GM12873 (cell line): ENCODE data around the gene PTPN6.

Experiments used
- TF ChIP-seq, protein P1 (sequence below): IDR thresholded peaks from 2 replicates; pipeline ENCODE4 v1.5.1; 2012; ENCODE audit warnings: low read depth, mild to moderate bottlenecking, moderate library complexity, low read length, control low read depth; ENCODE audit not compliant: insufficient read depth; ENCODE audit errors: missing control alignments

PTPN6 gene

DNA sequence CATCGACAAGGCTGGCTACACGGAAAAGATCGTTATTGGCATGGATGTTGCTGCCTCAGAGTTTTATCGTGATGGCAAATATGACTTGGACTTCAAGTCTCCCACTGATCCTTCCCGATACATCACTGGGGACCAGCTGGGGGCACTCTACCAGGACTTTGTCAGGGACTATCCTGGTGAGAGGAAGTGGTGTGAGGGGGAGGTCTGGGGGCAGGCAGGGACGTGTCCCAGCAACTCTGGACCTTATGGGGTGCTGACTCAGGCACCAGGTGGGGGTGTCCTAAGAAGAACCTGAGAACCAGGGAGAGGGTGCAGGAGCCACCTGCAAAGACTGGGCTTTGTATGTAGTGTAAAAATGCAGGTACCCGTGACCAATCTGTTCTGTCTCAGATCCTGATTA lies 31.6 kb upstream of the PTPN6 start:
- TF ChIP-seq, protein P1, sequence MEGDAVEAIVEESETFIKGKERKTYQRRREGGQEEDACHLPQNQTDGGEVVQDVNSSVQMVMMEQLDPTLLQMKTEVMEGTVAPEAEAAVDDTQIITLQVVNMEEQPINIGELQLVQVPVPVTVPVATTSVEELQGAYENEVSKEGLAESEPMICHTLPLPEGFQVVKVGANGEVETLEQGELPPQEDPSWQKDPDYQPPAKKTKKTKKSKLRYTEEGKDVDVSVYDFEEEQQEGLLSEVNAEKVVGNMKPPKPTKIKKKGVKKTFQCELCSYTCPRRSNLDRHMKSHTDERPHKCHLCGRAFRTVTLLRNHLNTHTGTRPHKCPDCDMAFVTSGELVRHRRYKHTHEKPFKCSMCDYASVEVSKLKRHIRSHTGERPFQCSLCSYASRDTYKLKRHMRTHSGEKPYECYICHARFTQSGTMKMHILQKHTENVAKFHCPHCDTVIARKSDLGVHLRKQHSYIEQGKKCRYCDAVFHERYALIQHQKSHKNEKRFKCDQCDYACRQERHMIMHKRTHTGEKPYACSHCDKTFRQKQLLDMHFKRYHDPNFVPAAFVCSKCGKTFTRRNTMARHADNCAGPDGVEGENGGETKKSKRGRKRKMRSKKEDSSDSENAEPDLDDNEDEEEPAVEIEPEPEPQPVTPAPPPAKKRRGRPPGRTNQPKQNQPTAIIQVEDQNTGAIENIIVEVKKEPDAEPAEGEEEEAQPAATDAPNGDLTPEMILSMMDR, result no peak

DNA sequence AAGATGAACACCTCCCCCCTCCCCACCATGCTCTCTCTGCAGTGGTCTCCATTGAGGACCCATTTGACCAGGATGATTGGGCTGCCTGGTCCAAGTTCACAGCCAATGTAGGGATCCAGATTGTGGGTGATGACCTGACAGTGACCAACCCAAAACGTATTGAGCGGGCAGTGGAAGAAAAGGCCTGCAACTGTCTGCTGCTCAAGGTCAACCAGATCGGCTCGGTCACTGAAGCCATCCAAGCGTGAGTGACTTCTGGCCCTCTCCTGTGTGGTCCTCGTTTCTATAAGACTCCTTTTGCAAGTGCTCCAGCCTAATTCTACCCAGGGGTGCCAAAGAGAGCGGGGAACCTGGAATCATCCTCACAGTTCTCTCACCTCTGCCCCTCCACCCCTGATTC lies 29.6 kb upstream of the PTPN6 start:
- TF ChIP-seq, protein P1, result no peak

DNA sequence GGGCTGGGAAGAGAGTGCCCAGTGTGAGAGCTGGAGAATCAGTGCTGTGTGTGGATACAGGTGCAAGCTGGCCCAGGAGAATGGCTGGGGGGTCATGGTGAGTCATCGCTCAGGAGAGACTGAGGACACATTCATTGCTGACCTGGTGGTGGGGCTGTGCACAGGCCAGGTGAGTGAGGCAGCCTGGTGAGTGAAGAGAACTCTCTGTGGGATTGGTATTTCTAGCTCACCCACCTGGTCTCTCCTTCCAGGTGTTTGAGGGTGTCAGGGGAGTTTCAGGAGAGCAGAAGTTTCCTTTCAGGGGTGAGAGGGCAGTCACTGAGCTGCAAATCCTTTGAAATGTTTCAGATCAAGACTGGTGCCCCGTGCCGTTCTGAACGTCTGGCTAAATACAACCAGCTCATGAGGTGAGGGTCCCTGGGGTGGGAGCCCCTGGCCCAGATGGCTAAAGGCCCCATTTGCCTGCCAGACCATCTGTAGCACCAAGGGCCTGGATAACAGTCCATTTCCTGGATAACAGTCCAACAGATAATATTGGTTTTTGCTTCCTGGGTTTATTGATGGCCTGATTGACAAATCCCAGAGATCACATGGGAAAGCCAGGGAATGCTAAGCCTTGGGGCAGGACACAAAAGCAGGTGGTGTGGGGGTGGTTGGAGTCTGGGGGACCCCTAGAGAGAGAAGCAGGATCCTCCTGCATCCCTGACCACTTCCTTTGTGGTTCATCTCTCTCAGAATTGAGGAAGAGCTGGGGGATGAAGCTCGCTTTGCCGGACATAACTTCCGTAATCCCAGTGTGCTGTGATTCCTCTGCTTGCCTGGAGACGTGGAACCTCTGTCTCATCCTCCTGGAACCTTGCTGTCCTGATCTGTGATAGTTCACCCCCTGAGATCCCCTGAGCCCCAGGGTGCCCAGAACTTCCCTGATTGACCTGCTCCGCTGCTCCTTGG lies 28.9 kb upstream of the PTPN6 start:
- TF ChIP-seq, protein P1, result no peak

DNA sequence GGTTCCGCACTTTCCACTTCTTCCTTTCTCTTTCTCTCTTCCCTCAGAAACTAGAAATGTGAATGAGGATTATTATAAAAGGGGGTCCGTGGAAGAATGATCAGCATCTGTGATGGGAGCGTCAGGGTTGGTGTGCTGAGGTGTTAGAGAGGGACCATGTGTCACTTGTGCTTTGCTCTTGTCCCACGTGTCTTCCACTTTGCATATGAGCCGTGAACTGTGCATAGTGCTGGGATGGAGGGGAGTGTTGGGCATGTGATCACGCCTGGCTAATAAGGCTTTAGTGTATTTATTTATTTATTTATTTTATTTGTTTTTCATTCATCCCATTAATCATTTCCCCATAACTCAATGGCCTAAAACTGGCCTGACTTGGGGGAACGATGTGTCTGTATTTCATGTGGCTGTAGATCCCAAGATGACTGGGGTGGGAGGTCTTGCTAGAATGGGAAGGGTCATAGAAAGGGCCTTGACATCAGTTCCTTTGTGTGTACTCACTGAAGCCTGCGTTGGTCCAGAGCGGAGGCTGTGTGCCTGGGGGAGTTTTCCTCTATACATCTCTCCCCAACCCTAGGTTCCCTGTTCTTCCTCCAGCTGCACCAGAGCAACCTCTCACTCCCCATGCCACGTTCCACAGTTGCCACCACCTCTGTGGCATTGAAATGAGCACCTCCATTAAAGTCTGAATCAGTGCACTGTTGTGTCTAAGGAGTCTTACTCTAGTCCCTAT lies 28.0 kb upstream of the PTPN6 start:
- TF ChIP-seq, protein P1, result no peak

DNA sequence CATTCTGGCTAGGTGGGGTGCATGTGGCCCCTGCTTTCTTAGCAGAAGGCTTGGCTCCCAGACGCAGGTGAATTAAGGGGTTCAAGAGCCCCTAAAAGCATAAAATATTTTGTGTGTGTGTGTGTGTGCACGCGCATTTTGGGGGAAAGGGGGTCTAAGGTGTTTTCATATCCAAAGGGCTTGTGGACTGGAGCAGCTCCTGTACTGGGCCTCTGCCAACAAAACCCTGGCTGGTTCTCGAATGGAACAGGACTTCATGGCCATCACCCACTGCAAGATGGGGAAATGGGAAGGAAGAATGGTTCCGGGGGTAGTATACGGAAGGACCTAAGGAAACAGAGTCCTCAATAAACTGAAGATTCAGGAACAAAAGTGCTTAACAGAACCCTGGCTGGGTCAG lies 27.3 kb upstream of the PTPN6 start:
- TF ChIP-seq, protein P1, result no peak

DNA sequence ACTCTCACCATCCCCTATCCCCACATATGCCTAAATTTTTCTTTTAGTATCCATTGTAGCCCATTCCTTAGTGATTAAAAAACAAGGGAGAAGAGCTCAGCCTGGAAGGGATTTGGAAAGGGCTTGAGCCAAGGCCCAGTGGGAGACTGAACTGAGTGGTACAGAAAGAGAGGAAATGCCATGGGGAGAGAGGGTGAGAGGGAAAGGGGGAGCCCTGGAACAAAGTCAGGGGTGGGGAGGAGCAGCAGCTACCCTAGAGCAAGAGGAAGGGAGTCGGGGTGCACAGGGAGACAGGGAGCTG lies 26.0 kb upstream of the PTPN6 start:
- TF ChIP-seq, protein P1, result no peak

DNA sequence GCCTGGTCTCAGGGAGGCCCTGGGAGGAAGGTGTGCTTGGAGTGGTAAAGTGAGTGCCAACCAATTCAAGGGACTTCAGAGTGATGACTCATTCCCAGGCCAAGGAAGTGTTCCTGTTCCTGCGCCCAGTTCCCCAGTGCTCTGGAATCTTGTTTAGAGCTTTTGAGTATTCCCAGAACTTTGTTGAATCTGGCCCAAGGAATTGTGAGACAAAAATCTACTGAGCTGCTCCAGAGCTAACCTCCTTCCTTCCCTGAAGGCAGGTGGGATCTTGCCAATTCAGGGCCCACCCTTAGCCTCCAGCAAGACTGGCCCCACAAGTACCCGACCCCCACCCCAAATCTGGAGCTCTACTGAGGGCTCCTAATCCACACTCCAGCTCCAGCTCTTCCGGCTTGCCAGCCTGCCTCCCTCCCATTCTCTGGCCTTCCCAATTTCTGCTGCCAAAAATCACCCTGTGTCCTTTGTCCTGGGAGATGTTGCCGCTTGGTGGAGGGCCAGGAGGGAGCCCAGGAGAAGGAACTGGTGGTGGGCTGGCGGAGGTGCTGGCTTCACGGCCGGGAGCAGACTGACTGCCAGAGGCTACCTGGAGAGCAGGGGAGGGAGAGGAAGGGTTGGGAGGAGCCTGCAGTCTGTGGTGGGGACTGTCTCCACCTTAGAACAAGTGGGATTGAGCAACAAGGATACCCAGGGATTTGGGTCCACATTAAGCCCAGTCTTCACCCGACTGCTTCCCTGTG lies 25.4 kb upstream of the PTPN6 start:
- TF ChIP-seq, protein P1, result no peak
